Memory B cell (primary cell): ENCODE measurements around the gene ACVRL1.
A peak's percentile ranks its signal among the peaks of the same experiment; 100 is the strongest.

ENCODE experiments used
- ATAC-seq: fragments of 150-1000 bp; cut with Tn5 transposase; 2 replicates; pipeline ENCODE4 v1.10.0; 2021; ENCODE audit warnings: low read depth, mild to moderate bottlenecking, moderate library complexity
- DNase-seq, 2 donors: peaks; one replicate each; pipeline ENCODE4 v3.0.0; 2022; ENCODE audit warnings: low spot score in 2 of 2
- H3K27ac Mint-ChIP-seq: one replicate; pipeline ENCODE4 v1.8.0; 2022; ENCODE audit warnings: mild to moderate bottlenecking, moderate library complexity, mixed read lengths
- H3K27me3 Mint-ChIP-seq: one replicate; pipeline ENCODE4 v1.8.0; 2022; ENCODE audit warnings: mixed read lengths
- H3K36me3 Mint-ChIP-seq: one replicate; pipeline ENCODE4 v1.8.0; 2022; ENCODE audit warnings: mild to moderate bottlenecking, mixed read lengths
- H3K4me1 Mint-ChIP-seq: one replicate; pipeline ENCODE4 v1.8.0; 2022; ENCODE audit warnings: mixed read lengths
- H3K4me3 Mint-ChIP-seq: one replicate; pipeline ENCODE4 v1.8.0; 2022; ENCODE audit warnings: mild to moderate bottlenecking, moderate library complexity, mixed read lengths
- H3K9me3 Mint-ChIP-seq: one replicate; pipeline ENCODE4 v1.8.0; 2022; ENCODE audit warnings: mixed read lengths

Gene ACVRL1

GRCh38 chr12:51943346-51943745, 36.0 kb downstream of the ACVRL1 start:
- H3K4me1 Mint-ChIP-seq, result peaks cover 2% of the 10 kb centered on the region
- H3K27ac Mint-ChIP-seq, result no peak overlapping the region
- H3K9me3 Mint-ChIP-seq, result peaks cover 11% of the 10 kb centered on the region
- peaks cover 11% of the 10 kb centered on the region for H3K36me3 Mint-ChIP-seq
- no peak for DNase-seq
- H3K27me3 Mint-ChIP-seq, result peaks cover 40% of the 10 kb centered on the region
- no peak overlapping the region for H3K4me3 Mint-ChIP-seq
- no peak for ATAC-seq

- H3K27me3 Mint-ChIP-seq, result peaks cover 42% of the 10 kb centered on the region
- peaks cover 11% of the 10 kb centered on the region for H3K9me3 Mint-ChIP-seq
- H3K4me3 Mint-ChIP-seq, result no peak overlapping the region
- no peak for ATAC-seq
- peaks cover 2% of the 10 kb centered on the region for H3K4me1 Mint-ChIP-seq
- DNase-seq, result no peak
- H3K36me3 Mint-ChIP-seq, result peaks cover 11% of the 10 kb centered on the region
- no peak overlapping the region for H3K27ac Mint-ChIP-seq
Observed at GRCh38 chr12:51944608-51945233, 37.4 kb downstream of the ACVRL1 start.

GRCh38 chr12:51947246-51947996, 40.1 kb downstream of the ACVRL1 start:
- H3K27me3 Mint-ChIP-seq, result peaks cover 31% of the 10 kb centered on the region
- DNase-seq (no peak), ATAC-seq (no peak)
- H3K36me3 Mint-ChIP-seq, result peaks cover 11% of the 10 kb centered on the region
- H3K27ac Mint-ChIP-seq, result no peak overlapping the region
- H3K9me3 Mint-ChIP-seq, result peaks cover 11% of the 10 kb centered on the region
- H3K4me3 Mint-ChIP-seq, result no peak overlapping the region
- H3K4me1 Mint-ChIP-seq, result peaks cover 6% of the 10 kb centered on the region

- DNase-seq, result no peak
- Mint-ChIP-seq H3K4me1 (peaks cover 13% of the 10 kb centered on the region), H3K27me3 (peaks cover 24% of the 10 kb centered on the region), H3K9me3 (peaks cover 11% of the 10 kb centered on the region), H3K36me3 (peaks cover 11% of the 10 kb centered on the region), H3K4me3 (no peak overlapping the region), H3K27ac (no peak overlapping the region)
- no peak for ATAC-seq
Observed at GRCh38 chr12:51948066-51948465, 40.8 kb downstream of the ACVRL1 start.

GRCh38 chr12:51949342-51950030, 42.2 kb downstream of the ACVRL1 start:
- peaks cover 5% of the 10 kb centered on the region for H3K9me3 Mint-ChIP-seq
- peaks cover 5% of the 10 kb centered on the region for H3K36me3 Mint-ChIP-seq
- peaks cover 15% of the 10 kb centered on the region for H3K27me3 Mint-ChIP-seq
- no peak for ATAC-seq
- peaks cover 19% of the 10 kb centered on the region for H3K4me1 Mint-ChIP-seq
- DNase-seq, result no peak
- H3K27ac Mint-ChIP-seq, result no peak overlapping the region
- peak overlapping the region; percentile 22 for H3K4me3 Mint-ChIP-seq

GRCh38 chr12:51950682-51951198, 43.4 kb downstream of the ACVRL1 start:
- H3K9me3 Mint-ChIP-seq, result no peaks in the 10 kb centered on the region

GRCh38 chr12:51951199-51951842, 44.0 kb downstream of the ACVRL1 start, which contains the start of gene ACVR1B:
Gene ACVR1B, plus strand, starts transcription at chr12:51951699. Its CDS starts 45 bp downstream, at chr12:51951744.
- DNase-seq (peak; percentile 75), ATAC-seq (peak; percentile 93)
- Mint-ChIP-seq H3K27ac (peak within 1 kb of the TSS; percentile 84), H3K36me3 (peaks cover 2% of the 10 kb centered on the region), H3K4me1 (peaks cover 19% of the 10 kb centered on the region), H3K27me3 (peaks cover 14% of the 10 kb centered on the region), H3K4me3 (peak within 1 kb of the TSS; percentile 99), H3K9me3 (no peaks in the 10 kb centered on the region)

More at GRCh38 chr12:51950682-51951198, 43.4 kb downstream of the ACVRL1 start:
- ATAC-seq (peak; percentile 14), DNase-seq (no peak)
- peak overlapping the region; percentile 84 for H3K27ac Mint-ChIP-seq
- peaks cover 2% of the 10 kb centered on the region for H3K36me3 Mint-ChIP-seq
- peaks cover 14% of the 10 kb centered on the region for H3K27me3 Mint-ChIP-seq
- peak overlapping the region; percentile 99 for H3K4me3 Mint-ChIP-seq
- peaks cover 19% of the 10 kb centered on the region for H3K4me1 Mint-ChIP-seq

- peak overlapping the region; percentile 79 for H3K4me3 Mint-ChIP-seq
- ATAC-seq (no peak), DNase-seq (peak in 1 of 2 donors; percentile 50)
- peaks cover 11% of the 10 kb centered on the region for H3K27me3 Mint-ChIP-seq
- H3K27ac Mint-ChIP-seq, result no peak overlapping the region
- H3K36me3 Mint-ChIP-seq, result peaks cover 2% of the 10 kb centered on the region
- no peaks in the 10 kb centered on the region for H3K9me3 Mint-ChIP-seq
- H3K4me1 Mint-ChIP-seq, result peaks cover 19% of the 10 kb centered on the region
Observed at GRCh38 chr12:51951843-51952722, 44.8 kb downstream of the ACVRL1 start.

- ATAC-seq (no peak), DNase-seq (no peak)
- Mint-ChIP-seq H3K9me3 (no peaks in the 10 kb centered on the region), H3K27me3 (peaks cover 2% of the 10 kb centered on the region), H3K36me3 (no peaks in the 10 kb centered on the region), H3K4me3 (peak overlapping the region; percentile 24), H3K4me1 (peaks cover 19% of the 10 kb centered on the region), H3K27ac (peak overlapping the region; percentile 0)
Observed at GRCh38 chr12:51953089-51953488, 45.8 kb downstream of the ACVRL1 start.

GRCh38 chr12:51953864-51954263, 46.6 kb downstream of the ACVRL1 start:
- peaks cover 2% of the 10 kb centered on the region for H3K27me3 Mint-ChIP-seq
- no peak overlapping the region for H3K4me3 Mint-ChIP-seq
- H3K36me3 Mint-ChIP-seq, result no peaks in the 10 kb centered on the region
- peak overlapping the region; percentile 0 for H3K27ac Mint-ChIP-seq
- no peak for ATAC-seq
- no peaks in the 10 kb centered on the region for H3K9me3 Mint-ChIP-seq
- no peak for DNase-seq
- H3K4me1 Mint-ChIP-seq, result peaks cover 19% of the 10 kb centered on the region

- ATAC-seq, result no peak
- no peaks in the 10 kb centered on the region for H3K36me3 Mint-ChIP-seq
- no peaks in the 10 kb centered on the region for H3K27me3 Mint-ChIP-seq
- H3K9me3 Mint-ChIP-seq, result no peaks in the 10 kb centered on the region
- no peak overlapping the region for H3K27ac Mint-ChIP-seq
- H3K4me1 Mint-ChIP-seq, result peaks cover 19% of the 10 kb centered on the region
- no peak for DNase-seq
- no peak overlapping the region for H3K4me3 Mint-ChIP-seq
Observed at GRCh38 chr12:51954561-51955361, 47.5 kb downstream of the ACVRL1 start.

- H3K4me3 Mint-ChIP-seq, result no peak overlapping the region
- no peaks in the 10 kb centered on the region for H3K9me3 Mint-ChIP-seq
- DNase-seq (no peak), ATAC-seq (no peak)
- H3K27ac Mint-ChIP-seq, result no peak overlapping the region
- no peaks in the 10 kb centered on the region for H3K36me3 Mint-ChIP-seq
- H3K27me3 Mint-ChIP-seq, result no peaks in the 10 kb centered on the region
- peaks cover 19% of the 10 kb centered on the region for H3K4me1 Mint-ChIP-seq
Observed at GRCh38 chr12:51955702-51956101, 48.4 kb downstream of the ACVRL1 start.
